ENCODE data around the gene COBL. TPM values are rescaled to one million over a fixed set of nuclear protein-coding genes. Genes with fewer than 3 reads are reported as not detected.
A peak's percentile ranks its signal among the peaks of the same experiment; 100 is the strongest.

Gene COBL, protein sequence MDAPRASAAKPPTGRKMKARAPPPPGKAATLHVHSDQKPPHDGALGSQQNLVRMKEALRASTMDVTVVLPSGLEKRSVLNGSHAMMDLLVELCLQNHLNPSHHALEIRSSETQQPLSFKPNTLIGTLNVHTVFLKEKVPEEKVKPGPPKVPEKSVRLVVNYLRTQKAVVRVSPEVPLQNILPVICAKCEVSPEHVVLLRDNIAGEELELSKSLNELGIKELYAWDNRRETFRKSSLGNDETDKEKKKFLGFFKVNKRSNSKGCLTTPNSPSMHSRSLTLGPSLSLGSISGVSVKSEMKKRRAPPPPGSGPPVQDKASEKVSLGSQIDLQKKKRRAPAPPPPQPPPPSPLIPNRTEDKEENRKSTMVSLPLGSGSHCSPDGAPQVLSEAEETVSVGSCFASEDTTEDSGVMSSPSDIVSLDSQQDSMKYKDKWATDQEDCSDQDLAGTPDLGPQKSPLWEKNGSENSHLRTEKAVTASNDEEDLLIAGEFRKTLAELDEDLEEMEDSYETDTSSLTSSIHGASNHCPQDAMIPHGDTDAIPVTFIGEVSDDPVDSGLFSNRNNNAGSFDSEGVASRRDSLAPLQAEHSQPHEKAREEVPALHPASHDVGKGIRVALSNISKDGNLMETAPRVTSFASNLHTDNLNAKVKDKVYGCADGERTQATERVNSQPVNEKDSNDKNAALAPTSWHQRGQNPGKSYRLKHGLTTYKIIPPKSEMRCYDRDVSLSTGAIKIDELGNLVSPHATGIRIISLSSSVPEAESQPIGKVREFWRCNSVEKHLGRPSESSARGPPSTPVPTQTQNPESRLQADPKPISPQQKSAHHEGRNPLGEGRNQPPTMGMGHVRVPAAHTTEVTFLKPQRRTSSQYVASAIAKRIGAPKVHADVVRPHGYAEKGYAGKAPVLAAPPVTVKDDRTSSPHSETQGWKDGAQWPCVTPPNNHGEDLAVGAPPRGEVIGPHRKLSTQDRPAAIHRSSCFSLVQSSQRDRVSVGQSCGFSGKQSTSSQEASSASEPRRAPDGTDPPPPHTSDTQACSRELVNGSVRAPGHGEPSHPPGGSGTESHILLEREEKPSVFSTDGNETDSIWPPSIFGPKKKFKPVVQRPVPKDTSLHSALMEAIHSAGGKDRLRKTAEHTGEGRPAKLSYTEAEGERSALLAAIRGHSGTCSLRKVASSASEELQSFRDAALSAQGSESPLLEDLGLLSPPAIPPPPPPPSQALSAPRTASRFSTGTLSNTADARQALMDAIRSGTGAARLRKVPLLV
- 145 TPM for polyA plus RNA-seq (ENCODE audit: insufficient read length)

DNA sequence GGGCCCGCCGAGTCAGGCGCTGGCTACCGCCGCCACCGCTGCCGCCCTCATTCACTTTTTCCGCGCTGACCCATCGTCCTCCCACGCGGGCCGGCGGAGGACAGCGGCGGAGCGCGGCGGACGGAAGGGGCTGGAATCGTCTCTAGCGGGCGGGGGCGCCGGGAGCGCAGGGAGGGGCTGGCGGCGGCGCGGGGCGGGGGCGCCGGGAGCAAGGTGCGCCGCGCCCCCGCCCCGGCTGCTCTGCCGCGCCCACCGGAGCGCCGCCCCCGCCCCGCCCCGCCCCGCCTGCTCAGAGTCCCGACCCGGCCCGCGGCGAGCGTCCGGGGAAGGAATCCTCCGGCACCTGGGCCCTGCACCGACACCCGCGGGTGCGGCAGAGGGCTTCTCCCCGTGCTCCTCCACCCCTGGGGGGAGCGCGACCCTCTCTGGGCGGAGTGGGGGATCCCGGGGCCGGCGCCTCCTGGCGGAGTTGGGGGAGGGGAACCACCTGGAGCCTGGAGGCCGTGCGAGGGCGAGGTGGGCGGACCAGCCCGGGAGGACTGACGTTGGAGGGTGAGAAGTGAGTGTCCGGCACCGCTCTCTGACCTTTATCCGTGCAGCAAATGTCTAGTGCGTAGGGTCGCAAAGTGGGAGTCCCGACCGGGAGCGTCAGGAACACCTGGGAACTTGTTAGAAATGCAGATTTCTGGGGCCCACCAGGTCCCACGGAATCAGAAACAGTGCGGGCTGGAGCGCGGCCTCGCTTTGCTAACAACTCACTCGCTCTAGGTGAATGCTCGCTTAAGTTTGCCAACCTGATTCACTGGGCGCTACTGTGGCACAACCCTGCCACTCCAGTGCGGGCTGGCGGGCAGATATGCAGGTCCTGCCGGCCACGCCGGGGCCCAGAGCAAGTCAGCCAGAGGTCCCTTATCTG is at the start of gene COBL:
Gene COBL, minus strand, starts transcription at position 144 of the 916 bp plus-strand sequence. CDS start 176 bp downstream, outside the sequence.
- no peak for DNase-seq

DNA sequence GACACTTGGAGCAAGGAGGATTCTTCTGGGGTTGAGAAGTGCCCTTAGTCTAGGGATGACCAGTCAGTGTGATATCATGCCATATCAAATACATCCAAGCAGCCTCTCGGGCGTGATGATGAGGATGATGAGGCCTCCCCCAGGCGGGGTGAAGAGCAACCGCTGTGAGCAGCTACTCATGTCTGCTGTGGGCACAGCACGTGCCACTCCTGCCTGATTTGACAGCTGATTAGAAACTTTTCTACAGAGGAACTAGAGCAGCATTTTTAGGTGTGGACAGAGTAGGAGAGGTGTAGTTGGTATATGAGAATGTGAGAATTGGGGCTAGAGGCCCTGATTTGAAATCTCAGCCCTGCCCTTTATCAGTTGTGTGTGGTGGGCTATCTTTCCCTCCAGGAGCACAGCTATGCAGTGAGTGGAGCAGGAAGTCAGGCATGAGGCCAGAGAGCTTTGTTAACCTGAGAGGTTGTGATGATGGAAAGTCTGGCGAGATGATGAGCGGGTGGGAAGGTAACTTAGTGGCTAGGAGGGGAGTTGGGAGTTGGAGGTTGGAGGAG is 49.6 kb upstream of the COBL start:
- no peak for DNase-seq

DNA sequence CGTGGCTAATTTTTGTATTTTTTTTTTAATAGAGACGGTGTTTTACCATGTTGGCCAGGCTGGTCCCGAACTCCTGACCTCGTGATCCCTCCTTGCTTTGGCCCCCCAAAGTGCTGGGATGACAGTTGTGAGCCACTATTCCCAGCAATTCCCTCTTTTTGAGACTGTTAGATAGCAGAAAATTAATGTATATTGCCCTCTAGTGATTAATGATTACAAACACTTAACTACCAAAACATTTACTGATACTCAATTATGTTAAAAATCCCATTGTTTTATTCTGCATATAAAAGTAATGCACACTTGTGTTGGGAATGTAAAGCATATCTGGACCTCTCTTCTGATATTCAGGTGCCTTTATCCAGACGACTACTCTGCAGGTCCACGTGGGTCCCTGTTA is 41.2 kb upstream of the COBL start:
- DNase-seq, result no peak

DNA sequence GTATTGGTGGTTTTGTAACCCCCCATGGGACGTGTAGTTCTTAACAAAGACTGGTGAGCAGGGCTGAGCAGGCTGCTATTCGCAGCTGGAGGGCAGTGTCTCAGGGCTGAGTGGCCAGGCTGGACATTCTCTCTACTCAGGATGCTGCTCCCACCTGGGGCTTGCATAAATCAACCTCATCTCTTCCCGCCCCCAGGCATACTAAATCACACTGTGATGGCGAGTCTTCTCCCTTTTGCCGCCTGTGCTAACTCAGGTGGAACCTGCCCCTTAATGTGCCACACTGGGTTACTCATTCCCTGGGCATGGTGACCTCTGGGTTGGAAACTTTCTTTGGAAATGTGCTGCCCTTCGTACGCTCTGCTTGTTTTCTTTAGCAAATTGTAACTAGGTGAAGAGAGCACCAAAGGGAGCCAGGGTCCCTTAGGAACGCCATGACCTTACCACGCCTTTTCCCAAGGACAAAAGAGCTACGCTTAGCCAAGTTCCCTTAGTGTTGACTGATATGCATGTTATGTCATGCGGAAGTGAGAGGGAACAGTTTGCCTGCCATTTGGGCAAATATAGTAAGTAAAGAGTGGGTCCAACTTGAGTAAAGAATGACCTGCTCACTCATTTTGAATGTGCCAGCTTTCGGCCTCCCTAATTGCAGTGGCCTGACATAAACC is 40.4 kb upstream of the COBL start:
- DNase-seq, result no peak

DNA sequence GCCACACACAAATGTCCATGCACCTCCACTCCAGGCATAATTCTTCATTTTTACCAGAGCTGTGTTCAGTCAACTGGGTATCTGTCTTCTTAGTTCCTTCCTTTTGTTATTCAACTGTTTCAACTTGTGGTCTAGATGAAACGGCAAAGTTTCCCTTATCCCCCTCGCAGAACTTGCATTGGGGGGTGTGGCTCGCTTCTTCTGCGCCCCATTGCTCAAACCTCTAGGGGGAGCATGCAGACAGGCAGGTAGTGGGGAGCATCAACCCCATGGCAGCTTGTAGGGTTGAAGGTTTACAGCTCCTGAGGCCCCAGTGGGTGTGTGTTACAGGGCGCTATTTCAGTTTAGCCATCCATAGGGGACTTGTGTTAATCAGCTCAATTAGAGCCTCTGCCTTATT is 38.3 kb upstream of the COBL start:
- no peak for DNase-seq

DNA sequence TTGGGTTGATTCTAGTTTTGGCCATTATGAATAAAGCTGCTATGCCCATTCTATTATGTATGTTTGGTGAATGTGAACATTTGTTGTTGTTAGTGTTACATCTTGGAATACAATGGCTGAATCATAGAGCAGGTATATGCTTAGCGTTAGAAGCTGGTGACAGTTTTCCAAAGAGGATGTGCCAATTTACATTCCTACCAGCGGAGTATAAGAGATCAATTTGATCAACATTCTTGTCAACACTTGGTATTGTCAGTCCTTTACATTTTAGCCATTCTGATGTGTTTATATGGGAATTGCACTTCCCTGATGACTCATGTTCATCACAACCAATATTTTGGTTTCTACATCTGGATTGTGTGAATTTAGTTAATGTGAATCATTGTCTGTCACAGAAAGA is 37.8 kb upstream of the COBL start:
- DNase-seq, result no peak

DNA sequence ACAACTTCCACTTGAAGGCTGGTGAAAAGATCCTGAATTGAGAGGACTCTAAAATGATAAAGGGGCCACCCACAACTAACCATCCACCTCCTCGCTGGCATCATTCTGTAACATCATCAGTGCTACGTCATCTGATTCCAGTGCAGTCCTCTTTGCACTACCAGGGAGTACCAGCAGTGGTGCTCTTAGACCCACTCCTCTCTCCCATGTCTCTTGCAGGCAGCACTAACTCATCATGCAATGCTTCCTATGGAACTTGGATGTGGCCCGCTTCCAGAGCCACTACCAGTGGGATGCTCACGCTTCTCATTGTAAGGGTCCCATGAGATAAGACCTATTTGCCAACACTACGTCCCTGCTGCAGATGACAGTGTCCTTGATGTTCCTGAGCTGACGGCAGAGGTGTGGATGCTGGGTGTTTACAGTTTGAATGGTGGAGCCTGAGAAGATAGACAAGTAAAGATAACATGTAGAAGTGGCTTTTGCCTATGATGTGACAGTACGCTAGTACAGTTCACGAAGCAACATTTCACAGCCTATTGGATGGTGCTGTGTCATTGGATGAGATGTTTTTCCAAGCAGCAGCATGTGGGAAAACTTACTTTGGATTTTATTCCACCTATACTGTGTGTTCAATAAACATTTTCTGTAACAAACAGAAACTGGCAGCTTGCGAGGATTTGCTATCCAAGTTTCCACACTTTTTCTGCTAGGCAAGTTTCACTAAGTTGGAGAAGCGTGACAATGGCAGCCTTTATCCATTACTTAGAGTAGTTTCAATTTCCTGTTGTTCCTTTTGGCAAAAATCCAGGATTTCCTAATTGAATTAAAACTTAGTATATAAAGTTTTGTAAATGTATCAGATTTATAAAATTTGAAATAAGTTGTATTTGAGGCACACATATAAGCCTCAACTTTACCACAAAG is 35.8 kb upstream of the COBL start:
- DNase-seq, result no peak

DNA sequence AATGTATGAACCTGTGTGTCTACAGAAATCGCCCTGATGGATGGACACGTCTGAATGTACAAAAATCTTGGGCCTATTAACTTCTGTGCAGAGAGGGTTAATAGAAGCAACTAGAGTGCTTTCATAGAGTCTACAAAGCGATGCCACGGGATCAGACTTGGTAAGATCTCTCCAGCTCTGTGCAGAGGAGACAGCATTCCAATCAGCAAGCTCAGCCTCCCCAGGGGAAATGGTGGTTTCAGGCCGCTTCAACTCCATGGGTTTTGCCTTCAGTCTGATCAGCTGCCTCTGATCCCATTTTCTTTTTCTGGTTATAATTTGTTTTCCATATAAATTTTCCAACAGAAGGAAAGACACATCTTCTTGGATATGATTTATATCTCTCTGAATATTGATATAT is 35.1 kb upstream of the COBL start:
- DNase-seq, result no peak

DNA sequence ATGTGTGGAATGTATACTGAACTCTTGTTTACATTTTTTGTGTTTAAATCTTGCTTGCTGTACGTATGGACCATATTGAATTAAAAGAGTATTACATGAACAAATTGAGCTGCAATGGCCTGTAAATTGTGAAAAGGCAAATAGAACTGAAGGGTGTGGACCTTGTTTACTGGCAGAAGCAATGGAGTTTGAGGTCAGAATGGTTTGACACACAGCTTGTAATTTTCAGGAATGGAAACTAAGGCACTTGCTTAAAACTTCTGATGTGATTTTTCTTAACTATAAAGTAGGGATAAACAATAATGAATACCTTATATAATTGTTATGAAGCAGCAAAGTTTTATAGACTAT is 33.9 kb upstream of the COBL start:
- no peak for DNase-seq

DNA sequence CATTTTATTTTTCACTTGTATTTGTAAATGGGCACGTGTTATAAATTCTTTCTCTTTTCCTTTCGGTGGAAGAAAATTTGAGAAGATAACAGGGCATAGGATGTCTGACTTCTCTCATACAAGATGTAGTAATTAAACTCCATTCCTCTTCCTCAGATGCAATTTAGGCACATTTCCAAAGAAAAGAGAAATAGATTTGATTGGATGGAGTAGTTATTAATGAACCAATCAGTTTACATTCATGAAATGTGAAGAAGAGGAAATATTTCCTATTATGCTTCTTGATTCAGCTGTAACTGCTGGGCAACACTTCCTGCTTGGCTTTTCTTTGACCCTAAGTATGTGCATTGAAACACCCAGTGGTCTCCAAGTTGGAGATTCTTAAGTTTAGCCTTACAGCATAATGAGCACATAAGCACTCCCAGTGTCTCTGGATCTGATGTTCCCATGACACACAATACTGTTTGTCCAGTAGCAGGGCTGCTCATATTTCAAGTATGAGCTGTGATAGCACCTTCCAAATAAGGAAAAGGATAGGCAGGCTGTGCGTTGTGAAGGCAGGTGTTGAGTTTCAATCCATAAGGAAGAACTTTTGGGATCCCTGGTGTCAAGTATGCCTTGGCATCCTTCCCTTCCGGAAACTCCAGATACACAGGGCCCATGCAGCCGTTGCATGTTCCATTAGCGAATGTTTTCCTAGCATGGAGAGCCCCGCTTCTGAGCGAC is 33.4 kb upstream of the COBL start:
- peak; percentile 30 for DNase-seq

DNA sequence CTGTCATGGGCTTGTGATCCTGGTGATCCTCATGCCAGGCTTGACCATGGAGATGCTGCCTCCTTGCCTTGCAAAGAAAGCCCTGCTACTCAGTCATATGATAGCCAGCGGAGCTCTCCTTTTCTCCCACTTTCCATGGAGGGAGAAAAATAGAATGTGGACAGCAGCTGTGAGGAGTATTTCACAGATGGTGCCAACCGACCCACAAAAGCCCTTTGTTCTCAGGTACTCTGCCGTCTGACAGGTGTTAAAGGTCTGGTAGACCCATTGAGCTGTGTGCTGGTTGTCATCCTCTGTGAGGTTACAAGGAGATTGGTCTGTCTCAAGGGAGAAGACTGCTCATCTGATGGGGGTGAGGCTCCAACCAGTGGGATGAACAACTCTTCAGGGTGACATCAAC is 29.5 kb upstream of the COBL start:
- DNase-seq, result no peak

DNA sequence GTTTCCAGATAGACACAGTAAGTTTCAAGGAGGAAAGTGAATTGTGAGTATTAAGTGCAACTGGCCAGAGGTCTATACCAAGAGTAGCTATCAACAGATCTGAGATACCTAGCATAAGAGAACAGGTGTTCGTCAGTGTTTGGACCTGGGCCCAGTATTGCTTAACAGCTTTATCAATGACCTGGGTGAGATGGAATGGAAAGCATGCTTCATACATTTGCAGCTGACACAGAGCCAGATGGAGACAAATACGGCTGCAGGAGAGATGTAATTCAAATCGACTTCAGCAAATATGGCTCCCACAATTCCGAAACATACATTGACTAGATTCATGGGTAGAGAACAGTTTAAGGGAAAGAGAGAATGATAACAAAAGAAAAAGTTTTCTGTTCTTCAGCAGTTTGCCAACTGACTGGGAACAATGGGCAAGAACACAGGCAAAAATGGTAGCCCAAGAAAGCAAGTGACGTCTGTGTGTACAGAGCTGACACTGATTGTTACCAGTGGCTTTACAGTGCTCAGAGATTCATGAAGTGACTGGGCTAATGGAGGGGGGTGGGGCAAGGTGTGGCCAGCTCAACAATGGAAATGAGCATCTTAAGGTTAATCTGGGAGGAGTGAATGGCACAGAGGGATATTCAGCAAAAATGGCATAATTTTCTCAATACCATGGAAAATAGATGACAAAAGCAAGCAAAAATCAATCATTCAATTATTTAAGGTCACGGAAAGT is 28.0 kb upstream of the COBL start:
- DNase-seq, result no peak

DNA sequence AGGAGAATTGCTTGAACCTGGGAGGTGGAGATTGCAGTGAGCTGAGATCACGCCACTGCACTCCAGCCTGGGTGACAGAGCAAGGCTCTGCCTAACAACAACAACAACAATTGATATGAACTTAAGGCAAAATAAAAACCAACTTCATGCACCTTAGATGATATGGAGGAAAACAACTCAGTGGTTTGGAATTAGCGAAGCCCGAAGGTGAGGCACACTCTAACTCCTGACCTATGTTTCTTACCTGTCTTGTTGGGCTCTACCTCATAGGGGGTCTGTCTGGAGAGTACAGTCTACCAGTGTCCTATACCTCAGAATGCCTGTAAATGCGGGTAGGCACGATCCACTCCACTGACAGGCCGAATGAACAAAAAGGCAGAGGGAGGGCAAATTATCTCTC is 24.3 kb upstream of the COBL start:
- DNase-seq, result no peak

DNA sequence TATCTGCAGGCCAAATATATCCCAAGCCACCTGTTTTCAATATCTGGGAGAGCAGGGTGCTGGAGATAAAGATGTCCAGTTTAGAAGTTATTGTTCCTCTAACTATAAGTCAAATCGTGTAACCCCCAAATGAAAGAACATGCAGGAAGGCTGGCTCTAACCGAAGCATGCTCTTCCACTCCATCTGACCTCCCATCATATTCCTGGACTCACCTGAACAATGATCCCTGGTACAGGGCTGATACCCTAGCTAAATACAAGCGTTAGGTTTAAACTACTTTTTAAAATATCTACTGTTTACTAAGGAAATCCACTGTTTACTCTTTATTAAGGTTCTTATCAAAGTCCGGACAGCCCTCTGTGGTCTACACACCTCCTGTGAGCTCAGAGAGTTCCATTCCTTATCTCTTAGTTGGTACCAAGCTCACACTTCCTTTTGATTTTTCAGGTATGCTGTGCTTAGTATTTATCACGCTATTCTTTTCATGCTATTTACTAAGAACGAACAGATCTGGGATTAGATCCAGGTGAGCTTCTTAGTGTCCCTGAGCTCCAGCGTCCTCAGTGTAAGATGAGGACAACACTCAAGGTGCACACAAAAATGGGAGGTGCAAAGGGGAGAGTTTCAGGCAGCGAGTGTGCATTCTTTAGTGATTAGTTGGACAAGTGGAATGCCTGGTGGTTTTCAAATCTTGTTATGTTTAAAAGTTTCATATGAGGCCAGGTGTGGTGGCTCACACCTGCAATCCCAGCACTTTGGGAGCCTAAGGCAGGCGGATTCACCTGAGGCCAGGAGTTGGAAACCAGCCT is 23.6 kb upstream of the COBL start:
- no peak for DNase-seq

DNA sequence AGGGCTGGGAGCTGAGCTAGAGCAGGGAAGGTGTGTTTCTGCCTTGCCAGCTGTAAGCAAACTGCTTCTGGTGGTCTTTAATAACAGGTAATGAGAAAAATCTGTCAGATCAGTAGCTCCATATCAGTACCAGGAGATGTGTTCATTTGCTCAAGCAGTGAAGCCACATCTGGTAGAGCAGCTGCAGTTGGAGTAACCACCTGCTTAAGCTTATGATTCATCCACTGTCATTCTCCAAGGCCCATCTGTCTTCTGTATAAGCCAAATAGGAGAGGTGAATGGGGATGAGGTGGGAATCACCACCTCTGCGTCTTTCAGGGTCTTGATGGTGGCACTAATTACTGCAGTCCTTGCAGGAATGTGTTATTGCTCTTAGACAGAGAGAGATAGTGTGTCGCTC is 18.4 kb upstream of the COBL start:
- no peak for DNase-seq

DNA sequence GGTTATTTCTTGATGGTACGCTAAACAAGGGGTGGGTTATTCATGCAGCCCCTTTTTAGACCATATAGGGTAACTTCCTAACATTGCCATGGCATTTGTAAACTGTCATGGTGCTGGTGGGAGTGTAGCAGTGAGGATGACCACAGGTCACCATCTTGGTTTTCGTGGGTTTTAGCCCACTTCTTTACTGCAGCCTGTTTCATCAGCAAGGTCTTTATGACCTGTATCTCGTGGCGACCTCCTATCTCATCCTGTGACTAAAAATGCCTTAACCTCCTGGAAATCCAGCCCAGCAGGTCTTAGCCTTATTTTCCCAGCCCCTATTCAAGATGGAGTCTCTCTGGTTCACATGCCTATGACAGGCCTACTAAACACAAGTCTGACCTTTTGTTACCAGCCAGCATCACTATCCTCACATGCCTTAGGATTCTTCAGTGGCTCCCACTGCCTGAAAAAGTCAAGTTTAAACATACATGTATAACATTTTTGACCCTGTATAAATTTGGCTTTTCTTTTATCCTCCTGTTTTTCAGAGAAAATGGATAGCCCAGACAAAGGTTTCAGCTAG is 13.2 kb upstream of the COBL start:
- DNase-seq, result no peak

DNA sequence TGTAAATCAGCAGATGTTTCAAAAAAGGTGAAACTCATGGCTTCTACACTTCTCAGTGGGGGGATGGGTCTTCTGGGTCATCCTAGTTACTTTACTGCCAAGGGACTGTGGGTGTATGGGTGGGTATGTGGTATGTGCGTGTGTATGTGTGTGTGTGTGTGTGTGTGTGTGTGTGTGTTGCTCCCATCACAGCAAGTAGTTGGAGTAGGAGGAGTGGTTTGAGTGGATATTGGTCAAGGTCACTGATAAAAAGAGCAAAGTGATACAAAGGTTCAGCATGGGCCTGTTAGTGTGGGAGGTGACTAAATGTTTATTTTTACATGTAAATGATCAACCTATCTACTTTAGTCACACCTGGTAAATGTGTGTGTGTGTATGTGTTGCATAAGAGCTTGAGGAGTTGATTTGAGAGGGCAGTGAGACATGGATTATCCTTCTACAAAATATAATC is 11.8 kb upstream of the COBL start:
- no peak for DNase-seq
